ENCODE results near the gene MMP11. TPM values are rescaled to one million over a fixed set of nuclear protein-coding genes. Genes with fewer than 3 reads are reported as not detected.

MMP11 gene
- total RNA-seq, 1 experiment from 2014 or later, result 48.2 TPM

- Histone ChIP-seq H3K27ac (ENCODE audit: low read length) (no peak overlapping the region), H3K4me3 (ENCODE audit: low read length) (no peak overlapping the region), H3K9me2 (replicated peaks; ENCODE audit: insufficient read depth, low read length) (no peaks in the 10 kb centered on the region), H3K4me1 (ENCODE audit: low read length) (no peaks in the 10 kb centered on the region; the same call in 1 of the 2 replicates), H3K9ac (ENCODE audit: low read length) (no peak overlapping the region), H3K36me3 (ENCODE audit: insufficient read depth, low read length) (0 out of 2 replicates have a peak, but pooled peaks cover 7% of the 10 kb centered on the region), H3K9me3 (ENCODE audit: low read length) (no peaks in the 10 kb centered on the region), H2AFZ (ENCODE audit: low read length) (no peak overlapping the region), H3K4me2 (ENCODE audit: low read depth, low read length, poor library complexity, severe bottlenecking) (no peak overlapping the region), H3K27me3 (ENCODE audit: low read length) (no peaks in the 10 kb centered on the region), H4K20me1 (ENCODE audit: insufficient read depth, low read depth, low read length) (no peaks in the 10 kb centered on the region; the same call in 1 of the 2 replicates), H3K79me2 (ENCODE audit: low read length) (peaks cover 4% of the 10 kb centered on the region; the same call in 1 of the 2 replicates)
- DNase-seq, result no peak
Observed at GRCh38 chr22:23779731-23780130, 7.1 kb downstream of the MMP11 start.

- DNase-seq, result no peak
- Histone ChIP-seq H3K9ac (ENCODE audit: low read length) (no peak overlapping the region), H3K27me3 (ENCODE audit: low read length) (no peaks in the 10 kb centered on the region), H3K4me3 (ENCODE audit: low read length) (no peak overlapping the region), H3K9me2 (replicated peaks; ENCODE audit: insufficient read depth, low read length) (no peaks in the 10 kb centered on the region), H4K20me1 (ENCODE audit: insufficient read depth, low read depth, low read length) (no peaks in the 10 kb centered on the region; the same call in 1 of the 2 replicates), H3K9me3 (ENCODE audit: low read length) (no peaks in the 10 kb centered on the region), H3K27ac (ENCODE audit: low read length) (no peak overlapping the region), H3K36me3 (ENCODE audit: insufficient read depth, low read length) (0 out of 2 replicates have a peak, but pooled peaks cover 7% of the 10 kb centered on the region), H3K4me2 (ENCODE audit: low read depth, low read length, poor library complexity, severe bottlenecking) (no peak overlapping the region), H3K79me2 (ENCODE audit: low read length) (no peaks in the 10 kb centered on the region), H2AFZ (ENCODE audit: low read length) (no peak overlapping the region), H3K4me1 (ENCODE audit: low read length) (no peaks in the 10 kb centered on the region)
Observed at GRCh38 chr22:23780146-23780748, 7.6 kb downstream of the MMP11 start.

GRCh38 chr22:23781065-23781464 is 8.4 kb downstream of the MMP11 start:
- no peak overlapping the region for H2AFZ ChIP-seq (ENCODE audit: low read length)
- no peak overlapping the region for H3K4me3 ChIP-seq (ENCODE audit: low read length)
- H3K9me3 ChIP-seq (ENCODE audit: low read length), result no peaks in the 10 kb centered on the region
- no peak overlapping the region for H3K9ac ChIP-seq (ENCODE audit: low read length)
- no peak overlapping the region for H3K27ac ChIP-seq (ENCODE audit: low read length)
- H3K36me3 ChIP-seq (ENCODE audit: insufficient read depth, low read length), result 0 out of 2 replicates have a peak, but pooled peaks cover 7% of the 10 kb centered on the region
- H3K27me3 ChIP-seq (ENCODE audit: low read length), result no peaks in the 10 kb centered on the region
- H3K4me2 ChIP-seq (ENCODE audit: low read depth, low read length, poor library complexity, severe bottlenecking), result no peak overlapping the region
- DNase-seq, result no peak
- H3K9me2 ChIP-seq (replicated peaks; ENCODE audit: insufficient read depth, low read length), result no peaks in the 10 kb centered on the region
- no peaks in the 10 kb centered on the region for H3K79me2 ChIP-seq (ENCODE audit: low read length)
- H4K20me1 ChIP-seq (ENCODE audit: insufficient read depth, low read depth, low read length), result no peaks in the 10 kb centered on the region
- peaks cover under 1% of the 10 kb centered on the region; the same call in 1 of the 2 replicates for H3K4me1 ChIP-seq (ENCODE audit: low read length)

- Histone ChIP-seq H3K36me3 (ENCODE audit: insufficient read depth, low read length) (0 out of 2 replicates have a peak, but pooled peaks cover 7% of the 10 kb centered on the region), H3K9me2 (replicated peaks; ENCODE audit: insufficient read depth, low read length) (no peaks in the 10 kb centered on the region), H4K20me1 (ENCODE audit: insufficient read depth, low read depth, low read length) (no peaks in the 10 kb centered on the region), H3K4me3 (ENCODE audit: low read length) (no peak overlapping the region), H3K9ac (ENCODE audit: low read length) (no peak overlapping the region), H3K27ac (ENCODE audit: low read length) (no peak overlapping the region), H3K79me2 (ENCODE audit: low read length) (no peaks in the 10 kb centered on the region), H2AFZ (ENCODE audit: low read length) (no peak overlapping the region), H3K9me3 (ENCODE audit: low read length) (no peaks in the 10 kb centered on the region), H3K4me1 (ENCODE audit: low read length) (peaks cover 6% of the 10 kb centered on the region), H3K27me3 (ENCODE audit: low read length) (no peaks in the 10 kb centered on the region), H3K4me2 (ENCODE audit: low read depth, low read length, poor library complexity, severe bottlenecking) (no peak overlapping the region)
- DNase-seq, result no peak
Observed at GRCh38 chr22:23781511-23782183, 9.0 kb downstream of the MMP11 start.

GRCh38 chr22:23782252-23782651 is 9.6 kb downstream of the MMP11 start:
- Histone ChIP-seq H3K9me3 (ENCODE audit: low read length) (no peaks in the 10 kb centered on the region), H3K4me2 (ENCODE audit: low read depth, low read length, poor library complexity, severe bottlenecking) (no peak overlapping the region), H3K79me2 (ENCODE audit: low read length) (peaks cover under 1% of the 10 kb centered on the region; the same call in 1 of the 2 replicates), H3K9ac (ENCODE audit: low read length) (no peak overlapping the region), H3K27ac (ENCODE audit: low read length) (no peak overlapping the region), H3K4me1 (ENCODE audit: low read length) (peaks cover 6% of the 10 kb centered on the region), H2AFZ (ENCODE audit: low read length) (no peak overlapping the region), H3K9me2 (replicated peaks; ENCODE audit: insufficient read depth, low read length) (no peaks in the 10 kb centered on the region), H3K27me3 (ENCODE audit: low read length) (no peaks in the 10 kb centered on the region), H3K36me3 (ENCODE audit: insufficient read depth, low read length) (0 out of 2 replicates have a peak, but pooled peaks cover 7% of the 10 kb centered on the region), H3K4me3 (ENCODE audit: low read length) (no peak overlapping the region), H4K20me1 (ENCODE audit: insufficient read depth, low read depth, low read length) (no peaks in the 10 kb centered on the region)
- no peak for DNase-seq

GRCh38 chr22:23782703-23783102 is 10.1 kb downstream of the MMP11 start:
- no peak overlapping the region for H2AFZ ChIP-seq (ENCODE audit: low read length)
- no peaks in the 10 kb centered on the region for H3K9me3 ChIP-seq (ENCODE audit: low read length)
- 0 out of 2 replicates have a peak, but pooled peaks cover 7% of the 10 kb centered on the region for H3K36me3 ChIP-seq (ENCODE audit: insufficient read depth, low read length)
- H3K27me3 ChIP-seq (ENCODE audit: low read length), result no peaks in the 10 kb centered on the region
- H4K20me1 ChIP-seq (ENCODE audit: insufficient read depth, low read depth, low read length), result peaks cover 3% of the 10 kb centered on the region
- H3K27ac ChIP-seq (ENCODE audit: low read length), result no peak overlapping the region
- no peak overlapping the region for H3K9ac ChIP-seq (ENCODE audit: low read length)
- peaks cover 5% of the 10 kb centered on the region for H3K79me2 ChIP-seq (ENCODE audit: low read length)
- DNase-seq, result no peak
- H3K4me2 ChIP-seq (ENCODE audit: low read depth, low read length, poor library complexity, severe bottlenecking), result no peak overlapping the region
- H3K4me3 ChIP-seq (ENCODE audit: low read length), result no peak overlapping the region
- H3K4me1 ChIP-seq (ENCODE audit: low read length), result peaks cover 8% of the 10 kb centered on the region
- H3K9me2 ChIP-seq (replicated peaks; ENCODE audit: insufficient read depth, low read length), result no peaks in the 10 kb centered on the region

- no peak for DNase-seq
- H3K27me3 ChIP-seq (ENCODE audit: low read length), result no peaks in the 10 kb centered on the region
- 0 out of 2 replicates have a peak, but pooled peaks cover 14% of the 10 kb centered on the region for H3K36me3 ChIP-seq (ENCODE audit: insufficient read depth, low read length)
- H3K9me3 ChIP-seq (ENCODE audit: low read length), result no peaks in the 10 kb centered on the region
- H3K9ac ChIP-seq (ENCODE audit: low read length), result no peak overlapping the region
- peaks cover 16% of the 10 kb centered on the region for H3K4me1 ChIP-seq (ENCODE audit: low read length)
- H3K27ac ChIP-seq (ENCODE audit: low read length), result no peak overlapping the region
- H2AFZ ChIP-seq (ENCODE audit: low read length), result no peak overlapping the region
- H4K20me1 ChIP-seq (ENCODE audit: insufficient read depth, low read depth, low read length), result peaks cover 10% of the 10 kb centered on the region
- H3K79me2 ChIP-seq (ENCODE audit: low read length), result peaks cover 13% of the 10 kb centered on the region
- H3K4me3 ChIP-seq (ENCODE audit: low read length), result no peak overlapping the region
- no peak overlapping the region for H3K4me2 ChIP-seq (ENCODE audit: low read depth, low read length, poor library complexity, severe bottlenecking)
- no peaks in the 10 kb centered on the region for H3K9me2 ChIP-seq (replicated peaks; ENCODE audit: insufficient read depth, low read length)
Observed at GRCh38 chr22:23783265-23784150, 10.9 kb downstream of the MMP11 start.
